NCI-H2227 (cell line): ENCODE measurements around the gene BAIAP3.
"Not testable (repeated sequence)": the region's sequence is repeated elsewhere in the genome, so short reads cannot be mapped to it uniquely, and the experiment has no call there.

Experiments used
- DNase-seq: peaks from one replicate; lab custom pipeline; 2025; ENCODE audit not compliant: unreplicated experiment; lab: John Stamatoyannopoulos, UW

Gene BAIAP3

GRCh38 chr16:1333149-1333812 is at the start of gene BAIAP3:
TSS of gene BAIAP3 (plus strand) at chr16:1333645. CDS start at chr16:1338550, 4,905 bp downstream.
- peak; percentile 40 for DNase-seq

GRCh38 chr16:1283996-1284616 is 49.3 kb upstream of the BAIAP3 start:
- no peak for DNase-seq

- no peak for DNase-seq
Measured at GRCh38 chr16:1285669-1286512, 47.6 kb upstream of the BAIAP3 start.

GRCh38 chr16:1286513-1287094 is 46.8 kb upstream of the BAIAP3 start:
- no peak for DNase-seq

GRCh38 chr16:1287982-1288670 is 45.3 kb upstream of the BAIAP3 start:
- DNase-seq = no peak

- peak; percentile 38 for DNase-seq
Measured at GRCh38 chr16:1288813-1289476, 44.5 kb upstream of the BAIAP3 start.

- DNase-seq = no peak
Measured at GRCh38 chr16:1289477-1289866, 44.0 kb upstream of the BAIAP3 start.

- DNase-seq = no peak
Measured at GRCh38 chr16:1290063-1290501, 43.4 kb upstream of the BAIAP3 start.

GRCh38 chr16:1290860-1291575 is 42.4 kb upstream of the BAIAP3 start:
- no peak for DNase-seq

GRCh38 chr16:1291576-1291974 is 41.9 kb upstream of the BAIAP3 start:
- DNase-seq = no peak

GRCh38 chr16:1292208-1292607 is 41.2 kb upstream of the BAIAP3 start:
- DNase-seq = not testable (repeated sequence)

- not testable (repeated sequence) for DNase-seq
Measured at GRCh38 chr16:1292808-1293207, 40.6 kb upstream of the BAIAP3 start.

- no peak for DNase-seq
Measured at GRCh38 chr16:1293921-1294656, 39.4 kb upstream of the BAIAP3 start.

- no peak for DNase-seq
Measured at GRCh38 chr16:1295465-1295864, 38.0 kb upstream of the BAIAP3 start.

GRCh38 chr16:1296688-1297017 is 36.8 kb upstream of the BAIAP3 start:
- DNase-seq = not testable (repeated sequence)

GRCh38 chr16:1297018-1297696 is 36.3 kb upstream of the BAIAP3 start:
- no peak for DNase-seq

GRCh38 chr16:1298406-1298805 is 35.0 kb upstream of the BAIAP3 start:
- no peak for DNase-seq

GRCh38 chr16:1299012-1299867 is 34.2 kb upstream of the BAIAP3 start:
- no peak for DNase-seq
